HL-60 (cell line): ENCODE results near the gene FAM227B.
"Not testable (repeated sequence)": the region's sequence is repeated elsewhere in the genome, so short reads cannot be mapped to it uniquely, and the experiment has no call there.

Experiments
- DNase-seq, 2 experiments: peaks; one replicate each; pipeline ENCODE4 v3.0.0-alpha.2; 2010 to 2020; ENCODE audit warnings: low read depth in 1 of 2, low spot score in 1 of 2
- H3K27ac ChIP-seq: fragments of 250-450 bp; sonication (Bioruptor Pico); replicated peaks from 2 replicates; pipeline ENCODE4 v1.5.1; 2020; ENCODE audit warnings: mild to moderate bottlenecking, moderate library complexity
- H3K27me3 ChIP-seq: fragments of 250-450 bp; sonication (Bioruptor Pico); 2 replicates; pipeline ENCODE4 v1.5.1; 2021; ENCODE audit warnings: mild to moderate bottlenecking, moderate library complexity; ENCODE audit not compliant: insufficient read depth, poor library complexity, severe bottlenecking
- H3K4me3 ChIP-seq: replicated peaks from 2 replicates; pipeline ENCODE4 v1.5.1; 2011; ENCODE audit warnings: mild to moderate bottlenecking, control low read depth, low read length; ENCODE audit not compliant: insufficient read depth
- GABPA ChIP-seq: IDR thresholded peaks from 2 replicates; pipeline ENCODE4 v1.6.1; 2012; ENCODE audit warnings: low read depth
- POLR2AphosphoS5 ChIP-seq: IDR thresholded peaks from 2 replicates; pipeline ENCODE4 v1.6.1; 2012; ENCODE audit warnings: low read depth
- REST ChIP-seq: IDR thresholded peaks from 2 replicates; pipeline ENCODE4 v1.6.1; 2012; ENCODE audit warnings: low read depth; ENCODE audit not compliant: insufficient replicate concordance
- SPI1 ChIP-seq: IDR thresholded peaks from 2 replicates; pipeline ENCODE4 v1.6.1; 2012; ENCODE audit warnings: low read depth, mild to moderate bottlenecking, borderline replicate concordance
- TF ChIP-seq, protein P1 (sequence below): IDR thresholded peaks from one replicate; pipeline ENCODE4 v1.5.1; 2011; ENCODE audit warnings: low read length, control low read depth, inconsistent platforms; ENCODE audit not compliant: insufficient read depth

FAM227B gene

DNA sequence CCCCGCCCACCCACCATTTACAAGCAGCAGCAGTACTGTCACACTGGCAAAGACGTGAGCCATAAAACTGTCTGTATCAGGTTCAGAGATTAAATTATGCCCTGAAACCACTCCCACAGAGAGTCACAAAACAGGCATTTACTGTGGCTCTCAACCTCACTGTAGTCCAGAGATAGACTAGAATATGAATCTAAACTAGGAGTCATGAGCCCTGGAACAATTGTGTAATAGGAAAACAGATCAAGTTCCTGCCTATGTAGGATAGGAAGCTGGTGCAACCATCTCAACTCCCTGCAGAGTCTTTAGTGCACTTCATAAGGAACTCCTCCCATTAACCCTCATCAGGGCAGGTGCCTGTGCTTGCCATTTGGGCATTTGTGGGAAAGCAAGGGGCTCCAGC is 61.7 kb downstream of the FAM227B start:
- peak in 1 of 2 experiments; percentile 39 for DNase-seq
- TF ChIP-seq, protein P1, sequence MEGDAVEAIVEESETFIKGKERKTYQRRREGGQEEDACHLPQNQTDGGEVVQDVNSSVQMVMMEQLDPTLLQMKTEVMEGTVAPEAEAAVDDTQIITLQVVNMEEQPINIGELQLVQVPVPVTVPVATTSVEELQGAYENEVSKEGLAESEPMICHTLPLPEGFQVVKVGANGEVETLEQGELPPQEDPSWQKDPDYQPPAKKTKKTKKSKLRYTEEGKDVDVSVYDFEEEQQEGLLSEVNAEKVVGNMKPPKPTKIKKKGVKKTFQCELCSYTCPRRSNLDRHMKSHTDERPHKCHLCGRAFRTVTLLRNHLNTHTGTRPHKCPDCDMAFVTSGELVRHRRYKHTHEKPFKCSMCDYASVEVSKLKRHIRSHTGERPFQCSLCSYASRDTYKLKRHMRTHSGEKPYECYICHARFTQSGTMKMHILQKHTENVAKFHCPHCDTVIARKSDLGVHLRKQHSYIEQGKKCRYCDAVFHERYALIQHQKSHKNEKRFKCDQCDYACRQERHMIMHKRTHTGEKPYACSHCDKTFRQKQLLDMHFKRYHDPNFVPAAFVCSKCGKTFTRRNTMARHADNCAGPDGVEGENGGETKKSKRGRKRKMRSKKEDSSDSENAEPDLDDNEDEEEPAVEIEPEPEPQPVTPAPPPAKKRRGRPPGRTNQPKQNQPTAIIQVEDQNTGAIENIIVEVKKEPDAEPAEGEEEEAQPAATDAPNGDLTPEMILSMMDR: no peak
- no peak for TF ChIP-seq POLR2AphosphoS5

DNA sequence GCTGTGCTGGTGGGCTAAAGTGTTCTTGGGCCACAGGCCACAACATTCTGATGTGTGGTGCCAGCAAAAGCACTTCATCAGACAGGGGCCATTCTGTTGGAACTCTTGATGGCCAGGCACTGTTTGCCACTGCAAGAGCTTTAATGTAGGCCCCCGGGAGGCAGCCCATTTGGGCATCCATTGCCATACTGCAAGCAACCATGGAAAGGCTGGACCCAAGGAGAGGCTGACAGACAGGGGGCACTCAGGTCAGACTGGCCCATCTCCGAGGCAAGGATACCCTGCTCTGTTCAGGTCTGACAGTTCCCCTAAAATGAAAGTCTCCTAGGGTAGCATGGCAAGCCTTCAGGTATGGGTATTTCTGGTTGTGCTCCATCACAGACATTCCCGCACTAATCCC is 64.2 kb downstream of the FAM227B start:
- no peak overlapping the region for H3K27ac ChIP-seq

More for the DNA sequence above, 61.7 kb downstream of the FAM227B start:
- Histone ChIP-seq H3K27me3 (no peaks in the 10 kb centered on the region), H3K27ac (no peak overlapping the region), H3K4me3 (no peak overlapping the region)

GRCh38 chr15:49550342-49550741 is 70.3 kb downstream of the FAM227B start:
- H3K27me3 ChIP-seq: not testable (repeated sequence)

More for the DNA sequence above, 64.2 kb downstream of the FAM227B start:
- TF ChIP-seq POLR2AphosphoS5 (no peak), REST (no peak), SPI1 (no peak), GABPA (no peak)
- TF ChIP-seq, protein P1: no peak
- no peak overlapping the region for H3K4me3 ChIP-seq
- no peak for DNase-seq
- no peaks in the 10 kb centered on the region for H3K27me3 ChIP-seq

GRCh38 chr15:49538520-49538919 is 82.1 kb downstream of the FAM227B start:
- TF ChIP-seq REST (no peak), SPI1 (no peak), POLR2AphosphoS5 (no peak), GABPA (no peak)
- TF ChIP-seq, protein P1: no peak
- DNase-seq: no peak

More at GRCh38 chr15:49550342-49550741, 70.3 kb downstream of the FAM227B start:
- DNase-seq, H3K4me3 ChIP-seq, H3K27ac ChIP-seq: not testable (repeated sequence)

More at GRCh38 chr15:49538520-49538919, 82.1 kb downstream of the FAM227B start:
- no peaks in the 10 kb centered on the region for H3K27me3 ChIP-seq
- no peak overlapping the region for H3K27ac ChIP-seq
- no peak overlapping the region for H3K4me3 ChIP-seq
